ENCODE measurements around the gene C1orf232.

- TF ChIP-seq CTCF (IDR thresholded peaks at IDR 0.05; ENCODE audit: low read length) (no peak), EZH2 (IDR thresholded peaks at IDR 0.05; ENCODE audit: borderline replicate concordance, low read length) (no peak)
Observed at GRCh38 chr1:26184883-26185282, 16.1 kb upstream of the C1orf232 start.

All from OCI-LY1 (cell line).